ENCODE measurements around the gene GLYR1.

Gene GLYR1

DNA sequence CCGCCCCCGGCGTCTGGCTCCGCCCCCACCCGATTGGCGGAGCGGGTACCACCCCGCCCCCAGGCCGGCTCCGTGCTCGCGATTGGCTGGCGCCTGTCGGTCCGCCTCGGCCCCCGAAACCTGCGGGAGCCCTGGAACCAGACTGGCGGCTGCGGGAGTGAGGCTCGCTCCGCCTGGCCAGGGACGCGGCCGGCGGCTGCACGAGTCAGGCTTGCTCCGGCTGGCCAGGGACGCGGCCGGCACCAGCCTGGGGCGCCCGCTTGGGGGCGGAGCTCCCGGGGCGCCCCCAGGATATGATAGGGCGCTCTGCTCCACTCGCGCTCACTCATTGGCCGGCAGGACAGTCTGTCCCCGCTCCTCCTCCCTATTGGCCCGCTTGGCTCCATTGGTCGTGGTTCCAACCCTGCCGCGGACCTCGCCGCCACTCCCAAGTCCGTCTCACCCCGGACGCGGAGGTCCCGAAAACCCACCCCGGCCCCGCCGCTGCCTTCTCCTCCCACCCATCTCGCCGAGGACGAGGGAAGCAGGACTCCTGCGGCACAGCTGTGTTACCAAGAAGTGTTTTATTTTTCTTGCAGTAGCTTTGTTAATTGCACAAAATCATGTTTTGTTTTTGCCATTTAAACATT is 44.3 kb downstream of the GLYR1 start:
- Histone ChIP-seq H3K9me3 (ENCODE audit: control insufficient read depth, insufficient read depth, low read depth, low read length) (no peaks in the 10 kb centered on the region), H3K36me3 (ENCODE audit: control insufficient read depth in 2 of 2, insufficient read depth in 1 of 2, low read length in 2 of 2) (peaks cover 12 to 53% of the 10 kb centered on the region in 2 experiments), H3K27ac (ENCODE audit: extremely low read depth, low read depth, low read length) (peak overlapping the region; percentile 69), H3K4me3 (ENCODE audit: low read depth, low read length) (peak overlapping the region; percentile 80), H3K4me1 (ENCODE audit: control insufficient read depth, insufficient read depth, low read length) (peaks cover 3% of the 10 kb centered on the region; the same call in 1 of the 2 replicates)
- ChIA-PET CTCF (interaction anchor here (0.8 kb wide), 1 partner anchor 36 kb away, joined by 3 read pairs; no protein-coding TSS in a partner anchor), POLR2A (interaction anchor here (0.6 to 3.2 kb wide), 12 partner anchors 9 to 253 kb away, joined by 3 to 19 read pairs (median 4); partner anchors contain the start of genes ANKS3, DNAAF8, GLYR1 and NUDT16L1)
- TF ChIP-seq, protein P1, sequence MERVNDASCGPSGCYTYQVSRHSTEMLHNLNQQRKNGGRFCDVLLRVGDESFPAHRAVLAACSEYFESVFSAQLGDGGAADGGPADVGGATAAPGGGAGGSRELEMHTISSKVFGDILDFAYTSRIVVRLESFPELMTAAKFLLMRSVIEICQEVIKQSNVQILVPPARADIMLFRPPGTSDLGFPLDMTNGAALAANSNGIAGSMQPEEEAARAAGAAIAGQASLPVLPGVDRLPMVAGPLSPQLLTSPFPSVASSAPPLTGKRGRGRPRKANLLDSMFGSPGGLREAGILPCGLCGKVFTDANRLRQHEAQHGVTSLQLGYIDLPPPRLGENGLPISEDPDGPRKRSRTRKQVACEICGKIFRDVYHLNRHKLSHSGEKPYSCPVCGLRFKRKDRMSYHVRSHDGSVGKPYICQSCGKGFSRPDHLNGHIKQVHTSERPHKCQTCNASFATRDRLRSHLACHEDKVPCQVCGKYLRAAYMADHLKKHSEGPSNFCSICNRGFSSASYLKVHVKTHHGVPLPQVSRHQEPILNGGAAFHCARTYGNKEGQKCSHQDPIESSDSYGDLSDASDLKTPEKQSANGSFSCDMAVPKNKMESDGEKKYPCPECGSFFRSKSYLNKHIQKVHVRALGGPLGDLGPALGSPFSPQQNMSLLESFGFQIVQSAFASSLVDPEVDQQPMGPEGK (tag by site-specific recombination; IDR thresholded peaks at IDR 0.05) = peak; percentile 86
- TF ChIP-seq, protein P2, sequence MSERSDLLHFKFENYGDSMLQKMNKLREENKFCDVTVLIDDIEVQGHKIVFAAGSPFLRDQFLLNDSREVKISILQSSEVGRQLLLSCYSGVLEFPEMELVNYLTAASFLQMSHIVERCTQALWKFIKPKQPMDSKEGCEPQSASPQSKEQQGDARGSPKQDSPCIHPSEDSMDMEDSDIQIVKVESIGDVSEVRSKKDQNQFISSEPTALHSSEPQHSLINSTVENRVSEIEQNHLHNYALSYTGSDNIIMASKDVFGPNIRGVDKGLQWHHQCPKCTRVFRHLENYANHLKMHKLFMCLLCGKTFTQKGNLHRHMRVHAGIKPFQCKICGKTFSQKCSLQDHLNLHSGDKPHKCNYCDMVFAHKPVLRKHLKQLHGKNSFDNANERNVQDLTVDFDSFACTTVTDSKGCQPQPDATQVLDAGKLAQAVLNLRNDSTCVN (tag by site-specific recombination; optimal IDR thresholded peaks at IDR 0.05) = peak; percentile 89
- TF ChIP-seq ZEB2 (tag by site-specific recombination; IDR thresholded peaks at IDR 0.05) (0 out of 2 replicates have a peak, but pooled peaks have one; percentile 34), ZFHX2 (tag by site-specific recombination; conservative IDR thresholded peaks at IDR 0.05) (0 out of 2 replicates have a peak, but pooled peaks have one; percentile 21), ZNF561 (tag by site-specific recombination; IDR thresholded peaks at IDR 0.05; ENCODE audit: borderline replicate concordance) (peak; percentile 80; the same call in 1 of the 2 replicates), ZNF202 (tag by site-specific recombination; IDR thresholded peaks at IDR 0.05; ENCODE audit: borderline replicate concordance) (no peak), ZNF341 (tag by site-specific recombination; IDR thresholded peaks at IDR 0.05; ENCODE audit: low read depth) (0 out of 2 replicates have a peak, but pooled peaks have one; percentile 20), ZBTB8A (tag by site-specific recombination; IDR thresholded peaks at IDR 0.05) (peak; percentile 100), ZNF146 (tag by site-specific recombination; IDR thresholded peaks at IDR 0.05) (no peak), HOXC10 (CRISPR knock-in tag; IDR thresholded peaks at IDR 0.05) (0 out of 2 replicates have a peak, but pooled peaks have one; percentile 25), SP3 (tag by site-specific recombination; IDR thresholded peaks at IDR 0.05) (peak; percentile 48), GFI1B (tag by site-specific recombination; IDR thresholded peaks at IDR 0.05) (no peak), KLF8 (tag by site-specific recombination; IDR thresholded peaks at IDR 0.05) (peak; percentile 28; the same call in 1 of the 2 replicates), ZNF76 (tag by site-specific recombination; IDR thresholded peaks at IDR 0.05; ENCODE audit: borderline replicate concordance, low read depth) (no peak), ZNF48 (tag by site-specific recombination; IDR thresholded peaks at IDR 0.05) (no peak), ZNF24 (tag by site-specific recombination; IDR thresholded peaks at IDR 0.05) (no peak), SP2 (tag by site-specific recombination; IDR thresholded peaks at IDR 0.05) (peak; percentile 92)
- TF ChIP-seq, protein P3, sequence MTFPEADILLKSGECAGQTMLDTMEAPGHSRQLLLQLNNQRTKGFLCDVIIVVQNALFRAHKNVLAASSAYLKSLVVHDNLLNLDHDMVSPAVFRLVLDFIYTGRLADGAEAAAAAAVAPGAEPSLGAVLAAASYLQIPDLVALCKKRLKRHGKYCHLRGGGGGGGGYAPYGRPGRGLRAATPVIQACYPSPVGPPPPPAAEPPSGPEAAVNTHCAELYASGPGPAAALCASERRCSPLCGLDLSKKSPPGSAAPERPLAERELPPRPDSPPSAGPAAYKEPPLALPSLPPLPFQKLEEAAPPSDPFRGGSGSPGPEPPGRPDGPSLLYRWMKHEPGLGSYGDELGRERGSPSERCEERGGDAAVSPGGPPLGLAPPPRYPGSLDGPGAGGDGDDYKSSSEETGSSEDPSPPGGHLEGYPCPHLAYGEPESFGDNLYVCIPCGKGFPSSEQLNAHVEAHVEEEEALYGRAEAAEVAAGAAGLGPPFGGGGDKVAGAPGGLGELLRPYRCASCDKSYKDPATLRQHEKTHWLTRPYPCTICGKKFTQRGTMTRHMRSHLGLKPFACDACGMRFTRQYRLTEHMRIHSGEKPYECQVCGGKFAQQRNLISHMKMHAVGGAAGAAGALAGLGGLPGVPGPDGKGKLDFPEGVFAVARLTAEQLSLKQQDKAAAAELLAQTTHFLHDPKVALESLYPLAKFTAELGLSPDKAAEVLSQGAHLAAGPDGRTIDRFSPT (tag by site-specific recombination; IDR thresholded peaks at IDR 0.05) = peak; percentile 49; the same call in 1 of the 2 replicates
- TF ChIP-seq, protein P4, sequence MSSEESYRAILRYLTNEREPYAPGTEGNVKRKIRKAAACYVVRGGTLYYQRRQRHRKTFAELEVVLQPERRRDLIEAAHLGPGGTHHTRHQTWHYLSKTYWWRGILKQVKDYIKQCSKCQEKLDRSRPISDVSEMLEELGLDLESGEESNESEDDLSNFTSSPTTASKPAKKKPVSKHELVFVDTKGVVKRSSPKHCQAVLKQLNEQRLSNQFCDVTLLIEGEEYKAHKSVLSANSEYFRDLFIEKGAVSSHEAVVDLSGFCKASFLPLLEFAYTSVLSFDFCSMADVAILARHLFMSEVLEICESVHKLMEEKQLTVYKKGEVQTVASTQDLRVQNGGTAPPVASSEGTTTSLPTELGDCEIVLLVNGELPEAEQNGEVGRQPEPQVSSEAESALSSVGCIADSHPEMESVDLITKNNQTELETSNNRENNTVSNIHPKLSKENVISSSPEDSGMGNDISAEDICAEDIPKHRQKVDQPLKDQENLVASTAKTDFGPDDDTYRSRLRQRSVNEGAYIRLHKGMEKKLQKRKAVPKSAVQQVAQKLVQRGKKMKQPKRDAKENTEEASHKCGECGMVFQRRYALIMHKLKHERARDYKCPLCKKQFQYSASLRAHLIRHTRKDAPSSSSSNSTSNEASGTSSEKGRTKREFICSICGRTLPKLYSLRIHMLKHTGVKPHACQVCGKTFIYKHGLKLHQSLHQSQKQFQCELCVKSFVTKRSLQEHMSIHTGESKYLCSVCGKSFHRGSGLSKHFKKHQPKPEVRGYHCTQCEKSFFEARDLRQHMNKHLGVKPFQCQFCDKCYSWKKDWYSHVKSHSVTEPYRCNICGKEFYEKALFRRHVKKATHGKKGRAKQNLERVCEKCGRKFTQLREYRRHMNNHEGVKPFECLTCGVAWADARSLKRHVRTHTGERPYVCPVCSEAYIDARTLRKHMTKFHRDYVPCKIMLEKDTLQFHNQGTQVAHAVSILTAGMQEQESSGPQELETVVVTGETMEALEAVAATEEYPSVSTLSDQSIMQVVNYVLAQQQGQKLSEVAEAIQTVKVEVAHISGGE (tag by site-specific recombination; conservative IDR thresholded peaks at IDR 0.05; ENCODE audit: low read depth) = 0 out of 2 replicates have a peak, but pooled peaks have one; percentile 10
- TF ChIP-seq, protein P5, sequence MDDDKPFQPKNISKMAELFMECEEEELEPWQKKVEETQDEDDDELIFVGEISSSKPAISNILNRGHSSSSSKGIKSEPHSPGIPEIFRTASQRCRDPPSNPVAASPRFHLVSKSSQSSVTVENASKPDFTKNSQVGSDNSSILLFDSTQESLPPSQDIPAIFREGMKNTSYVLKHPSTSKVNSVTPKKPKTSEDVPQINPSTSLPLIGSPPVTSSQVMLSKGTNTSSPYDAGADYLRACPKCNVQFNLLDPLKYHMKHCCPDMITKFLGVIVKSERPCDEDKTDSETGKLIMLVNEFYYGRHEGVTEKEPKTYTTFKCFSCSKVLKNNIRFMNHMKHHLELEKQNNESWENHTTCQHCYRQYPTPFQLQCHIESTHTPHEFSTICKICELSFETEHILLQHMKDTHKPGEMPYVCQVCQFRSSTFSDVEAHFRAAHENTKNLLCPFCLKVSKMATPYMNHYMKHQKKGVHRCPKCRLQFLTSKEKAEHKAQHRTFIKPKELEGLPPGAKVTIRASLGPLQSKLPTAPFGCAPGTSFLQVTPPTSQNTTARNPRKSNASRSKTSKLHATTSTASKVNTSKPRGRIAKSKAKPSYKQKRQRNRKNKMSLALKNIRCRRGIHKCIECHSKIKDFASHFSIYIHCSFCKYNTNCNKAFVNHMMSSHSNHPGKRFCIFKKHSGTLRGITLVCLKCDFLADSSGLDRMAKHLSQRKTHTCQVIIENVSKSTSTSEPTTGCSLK (tag by site-specific recombination; IDR thresholded peaks at IDR 0.05) = no peak
- TF ChIP-seq, protein P6, sequence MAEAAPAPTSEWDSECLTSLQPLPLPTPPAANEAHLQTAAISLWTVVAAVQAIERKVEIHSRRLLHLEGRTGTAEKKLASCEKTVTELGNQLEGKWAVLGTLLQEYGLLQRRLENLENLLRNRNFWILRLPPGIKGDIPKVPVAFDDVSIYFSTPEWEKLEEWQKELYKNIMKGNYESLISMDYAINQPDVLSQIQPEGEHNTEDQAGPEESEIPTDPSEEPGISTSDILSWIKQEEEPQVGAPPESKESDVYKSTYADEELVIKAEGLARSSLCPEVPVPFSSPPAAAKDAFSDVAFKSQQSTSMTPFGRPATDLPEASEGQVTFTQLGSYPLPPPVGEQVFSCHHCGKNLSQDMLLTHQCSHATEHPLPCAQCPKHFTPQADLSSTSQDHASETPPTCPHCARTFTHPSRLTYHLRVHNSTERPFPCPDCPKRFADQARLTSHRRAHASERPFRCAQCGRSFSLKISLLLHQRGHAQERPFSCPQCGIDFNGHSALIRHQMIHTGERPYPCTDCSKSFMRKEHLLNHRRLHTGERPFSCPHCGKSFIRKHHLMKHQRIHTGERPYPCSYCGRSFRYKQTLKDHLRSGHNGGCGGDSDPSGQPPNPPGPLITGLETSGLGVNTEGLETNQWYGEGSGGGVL (tag by site-specific recombination; IDR thresholded peaks at IDR 0.05) = peak; percentile 57; the same call in 1 of the 2 replicates
- TF ChIP-seq, protein P7, sequence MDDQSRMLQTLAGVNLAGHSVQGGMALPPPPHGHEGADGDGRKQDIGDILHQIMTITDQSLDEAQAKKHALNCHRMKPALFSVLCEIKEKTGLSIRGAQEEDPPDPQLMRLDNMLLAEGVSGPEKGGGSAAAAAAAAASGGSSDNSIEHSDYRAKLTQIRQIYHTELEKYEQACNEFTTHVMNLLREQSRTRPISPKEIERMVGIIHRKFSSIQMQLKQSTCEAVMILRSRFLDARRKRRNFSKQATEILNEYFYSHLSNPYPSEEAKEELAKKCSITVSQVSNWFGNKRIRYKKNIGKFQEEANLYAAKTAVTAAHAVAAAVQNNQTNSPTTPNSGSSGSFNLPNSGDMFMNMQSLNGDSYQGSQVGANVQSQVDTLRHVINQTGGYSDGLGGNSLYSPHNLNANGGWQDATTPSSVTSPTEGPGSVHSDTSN (CRISPR knock-in tag; IDR thresholded peaks at IDR 0.05) = 0 out of 2 replicates have a peak, but pooled peaks have one; percentile 11
